ENCODE measurements around the gene PAPPA. TPM values are rescaled to one million over a fixed set of nuclear protein-coding genes. Genes with fewer than 3 reads are reported as not detected.
A peak's percentile ranks its signal among the peaks of the same experiment; 100 is the strongest.

PAPPA gene
- total RNA-seq, 1 experiment from 2014 or later: 0.22 TPM

DNA sequence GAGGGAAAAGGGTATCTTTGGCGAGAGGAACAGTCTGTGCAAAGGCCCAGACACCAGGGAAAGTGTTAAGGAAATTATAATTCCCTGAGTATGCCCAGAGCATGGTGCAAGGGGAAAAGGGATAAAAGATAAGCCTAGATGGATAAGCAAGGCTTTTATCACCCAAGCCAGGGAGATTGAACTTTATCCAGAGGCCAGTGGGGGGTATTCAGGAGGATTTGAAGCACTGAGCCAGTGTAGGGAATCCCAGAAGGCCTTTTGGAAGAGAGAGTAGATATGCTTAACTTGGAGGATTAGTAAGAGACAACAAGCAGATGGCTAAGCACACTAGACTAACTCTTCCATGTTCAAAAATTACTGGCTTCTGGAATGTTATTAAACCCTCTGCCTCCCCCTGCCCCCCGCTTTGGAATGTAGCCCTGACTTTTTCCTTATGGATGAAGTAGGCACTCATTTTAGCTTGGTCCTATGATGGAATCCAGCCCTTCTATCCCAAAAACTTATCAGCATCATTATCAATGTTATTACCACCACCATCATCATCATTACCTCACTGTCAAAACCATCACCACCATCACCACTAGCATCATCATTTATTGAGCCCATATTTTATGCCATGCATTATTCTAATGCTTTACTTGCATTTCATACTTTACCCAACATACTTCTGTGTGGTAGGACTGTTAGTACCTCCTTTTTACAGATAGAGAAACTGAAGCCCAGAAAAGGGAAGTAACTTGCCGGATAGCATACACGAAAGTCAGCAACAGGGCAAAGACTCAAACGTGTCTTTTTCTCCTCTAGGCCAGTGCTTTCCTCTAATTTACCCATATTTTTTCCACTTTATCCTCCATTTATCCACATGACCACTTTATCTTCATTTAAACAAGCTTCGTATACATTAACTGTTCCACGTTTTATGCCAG is 237.0 kb downstream of the PAPPA start:
- Mint-ChIP-seq H3K27ac (no peak overlapping the region), H3K36me3 (no peaks in the 10 kb centered on the region), H3K27me3 (ENCODE audit: low read depth) (no peaks in the 10 kb centered on the region; the same call in 1 of the 2 replicates), H3K4me1 (no peaks in the 10 kb centered on the region), H3K9me3 (no peaks in the 10 kb centered on the region), H3K4me3 (no peak overlapping the region)
- no peak for ATAC-seq
- DNase-seq (ENCODE audit: low spot score): no peak
- TF ChIP-seq EMX1 (CRISPR knock-in tag; IDR thresholded peaks at IDR 0.05) (no peak), MLX (CRISPR knock-in tag; IDR thresholded peaks at IDR 0.05) (no peak), CBFB (CRISPR knock-in tag; IDR thresholded peaks at IDR 0.05; ENCODE audit: low read depth) (no peak), CREB1 (CRISPR knock-in tag; IDR thresholded peaks at IDR 0.05) (no peak), TP53 (CRISPR knock-in tag; IDR thresholded peaks at IDR 0.05) (no peak), IRF2 (CRISPR knock-in tag; IDR thresholded peaks at IDR 0.05; ENCODE audit: borderline replicate concordance, low read depth) (no peak), MXD4 (CRISPR knock-in tag; IDR thresholded peaks at IDR 0.05; ENCODE audit: borderline replicate concordance) (no peak)
- ChIA-PET CTCF (no interaction called here), POLR2A (no interaction called here)

- Mint-ChIP-seq H3K27ac (no peak overlapping the region), H3K27me3 (ENCODE audit: low read depth) (no peaks in the 10 kb centered on the region; the same call in 1 of the 2 replicates)
- TF ChIP-seq NFYB (CRISPR knock-in tag; conservative IDR thresholded peaks at IDR 0.05; ENCODE audit: low read depth) (no peak), ATF3 (CRISPR knock-in tag; conservative IDR thresholded peaks at IDR 0.05) (no peak), ZNF121 (CRISPR knock-in tag; IDR thresholded peaks at IDR 0.05) (no peak)
- TF ChIP-seq, protein P1, sequence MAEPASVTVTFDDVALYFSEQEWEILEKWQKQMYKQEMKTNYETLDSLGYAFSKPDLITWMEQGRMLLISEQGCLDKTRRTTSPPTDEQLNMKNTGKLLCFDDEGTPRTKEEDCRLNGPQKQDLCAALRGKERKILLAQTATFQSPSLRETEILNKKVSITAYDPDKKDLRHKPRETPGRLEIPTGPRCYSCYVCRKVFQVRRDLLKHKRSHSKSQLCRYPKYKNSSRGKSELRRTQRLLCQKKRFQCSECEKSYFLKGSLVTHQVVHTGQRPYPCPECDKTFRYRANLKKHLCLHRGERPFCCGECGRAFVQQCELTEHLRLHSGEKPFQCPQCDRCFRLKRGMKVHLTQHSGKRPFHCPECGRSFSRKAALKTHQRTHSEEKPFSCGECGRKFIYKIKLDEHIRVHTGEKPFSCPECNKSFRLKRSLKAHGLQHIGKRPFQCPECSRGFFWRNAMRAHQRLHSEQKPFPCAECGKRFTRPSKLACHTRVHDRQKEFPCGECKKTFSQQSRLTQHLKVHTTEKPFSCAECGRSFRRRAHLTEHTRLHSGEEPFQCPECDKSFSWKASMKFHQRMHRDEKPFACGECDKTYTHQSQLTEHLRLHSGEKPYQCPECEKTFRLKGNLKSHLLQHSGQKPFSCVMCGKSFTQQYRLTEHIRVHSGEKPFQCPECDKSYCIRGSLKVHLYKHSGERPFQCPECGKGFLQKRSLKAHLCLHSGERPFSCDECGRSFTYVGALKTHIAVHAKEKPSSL (CRISPR knock-in tag; conservative IDR thresholded peaks at IDR 0.05): no peak
- TF ChIP-seq, protein P2, sequence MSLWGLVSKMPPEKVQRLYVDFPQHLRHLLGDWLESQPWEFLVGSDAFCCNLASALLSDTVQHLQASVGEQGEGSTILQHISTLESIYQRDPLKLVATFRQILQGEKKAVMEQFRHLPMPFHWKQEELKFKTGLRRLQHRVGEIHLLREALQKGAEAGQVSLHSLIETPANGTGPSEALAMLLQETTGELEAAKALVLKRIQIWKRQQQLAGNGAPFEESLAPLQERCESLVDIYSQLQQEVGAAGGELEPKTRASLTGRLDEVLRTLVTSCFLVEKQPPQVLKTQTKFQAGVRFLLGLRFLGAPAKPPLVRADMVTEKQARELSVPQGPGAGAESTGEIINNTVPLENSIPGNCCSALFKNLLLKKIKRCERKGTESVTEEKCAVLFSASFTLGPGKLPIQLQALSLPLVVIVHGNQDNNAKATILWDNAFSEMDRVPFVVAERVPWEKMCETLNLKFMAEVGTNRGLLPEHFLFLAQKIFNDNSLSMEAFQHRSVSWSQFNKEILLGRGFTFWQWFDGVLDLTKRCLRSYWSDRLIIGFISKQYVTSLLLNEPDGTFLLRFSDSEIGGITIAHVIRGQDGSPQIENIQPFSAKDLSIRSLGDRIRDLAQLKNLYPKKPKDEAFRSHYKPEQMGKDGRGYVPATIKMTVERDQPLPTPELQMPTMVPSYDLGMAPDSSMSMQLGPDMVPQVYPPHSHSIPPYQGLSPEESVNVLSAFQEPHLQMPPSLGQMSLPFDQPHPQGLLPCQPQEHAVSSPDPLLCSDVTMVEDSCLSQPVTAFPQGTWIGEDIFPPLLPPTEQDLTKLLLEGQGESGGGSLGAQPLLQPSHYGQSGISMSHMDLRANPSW (CRISPR knock-in tag; conservative IDR thresholded peaks at IDR 0.05; ENCODE audit: low read depth): no peak
Measured at GRCh38 chr9:116391306-116391900, 237.8 kb downstream of the PAPPA start.

GRCh38 chr9:116393198-116393597 is 239.6 kb downstream of the PAPPA start:
- DNase-seq (ENCODE audit: low spot score): no peak
- H3K36me3 Mint-ChIP-seq: no peaks in the 10 kb centered on the region
- CTCF ChIA-PET: no interaction called here
- no peak for ATAC-seq
- no peak overlapping the region for H3K4me3 Mint-ChIP-seq
- H3K9me3 Mint-ChIP-seq: no peaks in the 10 kb centered on the region
- POLR2A ChIA-PET: no interaction called here
- no peak overlapping the region for H3K27ac Mint-ChIP-seq
- H3K4me1 Mint-ChIP-seq: no peaks in the 10 kb centered on the region
- no peaks in the 10 kb centered on the region for H3K27me3 Mint-ChIP-seq (ENCODE audit: low read depth)
- TF ChIP-seq CREM (CRISPR knock-in tag; IDR thresholded peaks at IDR 0.05) (no peak), ZNF532 (CRISPR knock-in tag; IDR thresholded peaks at IDR 0.05; ENCODE audit: borderline replicate concordance) (no peak), NR1H2 (CRISPR knock-in tag; IDR thresholded peaks at IDR 0.05) (no peak), NR2C2 (CRISPR knock-in tag; IDR thresholded peaks at IDR 0.05) (no peak), KAT7 (CRISPR knock-in tag; IDR thresholded peaks at IDR 0.05; ENCODE audit: borderline replicate concordance) (no peak)
- TF ChIP-seq, protein P3, sequence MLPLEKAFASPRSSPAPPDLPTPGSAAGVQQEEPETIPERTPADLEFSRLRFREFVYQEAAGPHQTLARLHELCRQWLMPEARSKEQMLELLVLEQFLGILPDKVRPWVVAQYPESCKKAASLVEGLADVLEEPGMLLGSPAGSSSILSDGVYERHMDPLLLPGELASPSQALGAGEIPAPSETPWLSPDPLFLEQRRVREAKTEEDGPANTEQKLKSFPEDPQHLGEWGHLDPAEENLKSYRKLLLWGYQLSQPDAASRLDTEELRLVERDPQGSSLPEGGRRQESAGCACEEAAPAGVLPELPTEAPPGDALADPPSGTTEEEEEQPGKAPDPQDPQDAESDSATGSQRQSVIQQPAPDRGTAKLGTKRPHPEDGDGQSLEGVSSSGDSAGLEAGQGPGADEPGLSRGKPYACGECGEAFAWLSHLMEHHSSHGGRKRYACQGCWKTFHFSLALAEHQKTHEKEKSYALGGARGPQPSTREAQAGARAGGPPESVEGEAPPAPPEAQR (CRISPR knock-in tag; IDR thresholded peaks at IDR 0.05): no peak

More at GRCh38 chr9:116391306-116391900, 237.8 kb downstream of the PAPPA start:
- no peaks in the 10 kb centered on the region for H3K4me1 Mint-ChIP-seq
- no peaks in the 10 kb centered on the region for H3K9me3 Mint-ChIP-seq
- H3K36me3 Mint-ChIP-seq: no peaks in the 10 kb centered on the region
- ChIA-PET POLR2A (no interaction called here), CTCF (no interaction called here)
- DNase-seq (ENCODE audit: low spot score) (no peak), ATAC-seq (peak; percentile 44)
- no peak overlapping the region for H3K4me3 Mint-ChIP-seq

All from WTC11 (cell line).